ENCODE measurements around the gene RTTN.

GRCh38 chr18:70219688-70220087 is 14.2 kb upstream of the RTTN start:
- TF ChIP-seq, protein P1, sequence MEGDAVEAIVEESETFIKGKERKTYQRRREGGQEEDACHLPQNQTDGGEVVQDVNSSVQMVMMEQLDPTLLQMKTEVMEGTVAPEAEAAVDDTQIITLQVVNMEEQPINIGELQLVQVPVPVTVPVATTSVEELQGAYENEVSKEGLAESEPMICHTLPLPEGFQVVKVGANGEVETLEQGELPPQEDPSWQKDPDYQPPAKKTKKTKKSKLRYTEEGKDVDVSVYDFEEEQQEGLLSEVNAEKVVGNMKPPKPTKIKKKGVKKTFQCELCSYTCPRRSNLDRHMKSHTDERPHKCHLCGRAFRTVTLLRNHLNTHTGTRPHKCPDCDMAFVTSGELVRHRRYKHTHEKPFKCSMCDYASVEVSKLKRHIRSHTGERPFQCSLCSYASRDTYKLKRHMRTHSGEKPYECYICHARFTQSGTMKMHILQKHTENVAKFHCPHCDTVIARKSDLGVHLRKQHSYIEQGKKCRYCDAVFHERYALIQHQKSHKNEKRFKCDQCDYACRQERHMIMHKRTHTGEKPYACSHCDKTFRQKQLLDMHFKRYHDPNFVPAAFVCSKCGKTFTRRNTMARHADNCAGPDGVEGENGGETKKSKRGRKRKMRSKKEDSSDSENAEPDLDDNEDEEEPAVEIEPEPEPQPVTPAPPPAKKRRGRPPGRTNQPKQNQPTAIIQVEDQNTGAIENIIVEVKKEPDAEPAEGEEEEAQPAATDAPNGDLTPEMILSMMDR (conservative IDR thresholded peaks at IDR 0.05): no peak
- TF ChIP-seq EZH2 (IDR thresholded peaks at IDR 0.05; ENCODE audit: low read depth): no peak

All from PC-9 (cell line).